GM19463 (cell line): ENCODE measurements around the gene TMEM62.
"Not testable (repeated sequence)": the region's sequence is repeated elsewhere in the genome, so short reads cannot be mapped to it uniquely, and the experiment has no call there.

Source experiments
- ATAC-seq: cut with Tn5 transposase; IDR thresholded peaks from one replicate; pipeline ENCODE4 v1.9.1; 2021; ENCODE audit warnings: mild to moderate bottlenecking, moderate library complexity; ENCODE audit not compliant: unreplicated experiment

Gene TMEM62

GRCh38 chr15:43208052-43209002 lies 74.9 kb downstream of the TMEM62 start:
- ATAC-seq = no peak

- ATAC-seq = no peak
Observed at GRCh38 chr15:43209059-43209824, 75.9 kb downstream of the TMEM62 start.

- no peak for ATAC-seq
Observed at GRCh38 chr15:43210172-43210745, 76.9 kb downstream of the TMEM62 start.

GRCh38 chr15:43210807-43211206 lies 77.4 kb downstream of the TMEM62 start:
- no peak for ATAC-seq

- ATAC-seq = no peak
Observed at GRCh38 chr15:43211224-43211735, 77.9 kb downstream of the TMEM62 start.

GRCh38 chr15:43212299-43212698 lies 78.9 kb downstream of the TMEM62 start:
- no peak for ATAC-seq

- no peak for ATAC-seq
Observed at GRCh38 chr15:43212951-43213350, 79.6 kb downstream of the TMEM62 start.

GRCh38 chr15:43213466-43213865 lies 80.1 kb downstream of the TMEM62 start:
- ATAC-seq = no peak

GRCh38 chr15:43214169-43214568 lies 80.8 kb downstream of the TMEM62 start:
- ATAC-seq = no peak

- no peak for ATAC-seq
Observed at GRCh38 chr15:43214592-43215295, 81.4 kb downstream of the TMEM62 start.

- ATAC-seq = no peak
Observed at GRCh38 chr15:43215961-43216360, 82.6 kb downstream of the TMEM62 start.

- ATAC-seq = no peak
Observed at GRCh38 chr15:43218908-43219706, 85.7 kb downstream of the TMEM62 start.

- no peak for ATAC-seq
Observed at GRCh38 chr15:43219929-43220928, 86.8 kb downstream of the TMEM62 start.

- no peak for ATAC-seq
Observed at GRCh38 chr15:43220991-43221403, 87.6 kb downstream of the TMEM62 start, which contains the start of gene EPB42. TSS of gene EPB42 (minus strand) at chr15:43221018. CDS start at chr15:43220825, 193 bp downstream.

- ATAC-seq = no peak
Observed at GRCh38 chr15:43221422-43221821, 88.0 kb downstream of the TMEM62 start.

- no peak for ATAC-seq
Observed at GRCh38 chr15:43225201-43225949, 92.0 kb downstream of the TMEM62 start.

GRCh38 chr15:43225950-43226255 lies 92.5 kb downstream of the TMEM62 start:
- not testable (repeated sequence) for ATAC-seq
